NCI-H2081 treated with DMSO at 0.1 percent for 48 hours (cell line): ENCODE measurements around the gene CADPS.
"Not testable (repeated sequence)": the region's sequence is repeated elsewhere in the genome, so short reads cannot be mapped to it uniquely, and the experiment has no call there.

Experiments
- DNase-seq: peaks from one replicate; lab custom pipeline; 2025; lab: John Stamatoyannopoulos, UW

The CADPS gene

GRCh38 chr3:62592408-62592807, 282.8 kb downstream of the CADPS start:
- no peak for DNase-seq

- DNase-seq, result no peak
Measured at GRCh38 chr3:62589078-62589477, 286.1 kb downstream of the CADPS start.

DNA sequence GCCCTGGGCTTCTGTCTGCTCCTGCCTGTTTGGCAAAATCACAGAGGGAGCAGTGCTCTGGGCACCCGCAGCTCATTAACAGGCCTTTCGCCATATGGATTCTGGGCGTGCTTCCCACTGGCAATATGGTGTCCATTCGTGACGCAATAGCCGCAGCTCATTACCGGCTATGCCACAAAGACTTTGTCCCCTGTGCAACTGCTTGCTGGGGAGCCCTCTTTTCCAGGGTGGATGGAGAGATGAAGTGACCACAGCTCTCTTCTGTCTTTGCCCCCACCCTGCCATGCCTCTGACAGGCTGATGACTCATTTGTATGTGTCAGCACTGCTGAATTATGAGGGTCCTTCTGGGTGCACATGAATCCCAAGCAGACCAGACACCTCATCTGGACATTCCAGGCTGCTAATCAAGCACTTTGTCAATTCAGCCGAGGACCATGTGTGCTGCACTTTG, 287.6 kb downstream of the CADPS start:
- no peak for DNase-seq

DNA sequence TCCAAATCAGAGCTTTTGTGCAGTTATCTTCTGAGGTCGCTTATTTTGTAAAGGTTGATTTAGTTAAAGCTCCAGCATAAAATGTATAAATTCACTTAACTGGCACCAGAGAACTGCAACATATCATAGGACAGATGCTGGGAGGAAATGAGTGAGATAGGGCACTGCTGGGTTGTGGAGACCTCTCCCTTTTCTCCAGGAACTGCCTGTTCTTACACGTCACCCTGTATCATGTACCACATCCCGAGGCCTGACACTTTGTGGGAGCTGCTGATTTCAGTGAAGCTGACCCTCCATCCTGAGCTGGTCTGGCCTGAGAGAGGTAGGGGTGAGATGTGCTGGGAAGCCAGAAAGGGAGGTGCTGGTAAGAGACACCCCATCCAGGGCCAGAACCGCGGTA, 288.0 kb downstream of the CADPS start:
- DNase-seq, result no peak

- no peak for DNase-seq
Measured at GRCh38 chr3:62586356-62586755, 288.9 kb downstream of the CADPS start.

GRCh38 chr3:62585861-62586260, 289.4 kb downstream of the CADPS start:
- no peak for DNase-seq

DNA sequence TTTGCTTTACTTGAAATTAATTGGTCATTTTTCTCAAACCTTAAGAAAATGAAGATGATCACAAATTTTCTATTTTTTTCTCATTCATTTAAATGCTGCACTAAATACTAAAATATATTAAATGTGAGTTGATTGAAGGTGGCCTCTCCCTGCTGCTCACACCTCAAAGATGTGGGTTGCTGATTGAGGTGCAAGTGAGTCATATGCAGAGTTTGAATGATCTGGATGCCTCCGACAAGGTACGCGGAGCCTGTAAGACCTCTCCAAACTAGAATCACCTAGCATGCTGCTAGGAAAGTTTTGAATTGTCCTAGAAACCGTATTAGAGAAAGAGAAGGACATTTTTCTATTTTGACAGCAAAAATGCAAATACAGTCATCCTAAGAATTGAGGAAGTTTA, 290.6 kb downstream of the CADPS start:
- no peak for DNase-seq

- no peak for DNase-seq
Measured at GRCh38 chr3:62582495-62583172, 292.6 kb downstream of the CADPS start.

DNA sequence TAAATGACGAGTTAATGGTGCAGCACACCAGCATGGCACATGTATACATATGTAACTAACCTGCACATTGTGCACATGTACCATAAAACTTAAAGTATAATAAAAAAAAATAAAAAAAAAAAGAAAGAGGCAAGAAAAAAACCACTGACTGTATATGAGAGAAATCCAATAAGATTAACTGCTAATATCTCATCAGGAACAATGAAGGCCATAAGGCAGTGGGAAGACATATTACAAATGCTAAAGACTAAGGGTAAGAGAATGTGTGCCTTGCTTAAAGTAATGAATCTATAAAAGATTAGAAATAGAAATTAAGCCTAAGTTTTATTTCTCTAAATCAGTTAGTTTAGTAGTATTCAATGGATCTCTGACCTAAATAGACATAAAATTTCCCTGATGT, 294.7 kb downstream of the CADPS start:
- not testable (repeated sequence) for DNase-seq

DNA sequence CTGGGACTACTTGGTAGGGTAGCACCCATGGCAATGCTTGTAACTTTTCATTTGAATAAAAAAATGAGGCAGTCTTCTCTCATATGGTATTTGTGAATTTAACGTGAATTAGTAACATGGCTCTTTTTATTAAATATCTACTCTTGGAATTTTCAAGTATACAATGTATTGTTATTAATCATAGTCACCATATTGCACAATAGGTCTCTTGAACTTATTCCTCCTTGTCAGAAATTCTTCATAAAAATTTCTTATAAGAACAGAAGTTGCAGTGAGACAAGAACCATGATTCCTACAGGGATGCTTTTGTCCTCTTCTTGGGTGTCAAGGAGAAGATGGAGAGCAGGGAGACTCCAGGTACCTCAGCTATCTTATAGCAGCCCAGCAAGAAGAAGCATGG, 298.1 kb downstream of the CADPS start:
- no peak for DNase-seq

- no peak for DNase-seq
Measured at GRCh38 chr3:62574266-62574898, 300.8 kb downstream of the CADPS start.

DNA sequence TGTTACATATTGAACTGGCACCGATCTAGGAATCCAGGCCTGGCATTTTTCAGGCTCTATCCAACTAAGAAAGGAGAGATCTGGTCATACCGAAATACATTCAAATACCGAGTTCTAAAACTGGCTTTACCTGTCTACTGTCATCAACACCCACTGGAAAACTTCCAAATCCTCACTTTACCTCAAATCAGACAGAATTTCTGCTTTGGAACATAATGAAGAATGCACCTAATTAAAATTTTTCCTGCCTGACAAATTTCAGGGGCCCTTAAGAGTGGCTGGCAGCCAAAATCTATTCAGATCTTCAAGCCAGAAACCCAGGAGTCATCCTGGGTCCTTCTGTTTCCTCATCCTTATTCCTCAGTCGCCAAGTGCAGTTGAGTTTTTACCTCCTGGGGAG, 303.3 kb downstream of the CADPS start:
- no peak for DNase-seq

GRCh38 chr3:62570888-62571287, 304.3 kb downstream of the CADPS start:
- no peak for DNase-seq

GRCh38 chr3:62569609-62570008, 305.6 kb downstream of the CADPS start:
- no peak for DNase-seq

GRCh38 chr3:62567097-62568021, 307.9 kb downstream of the CADPS start:
- no peak for DNase-seq

DNA sequence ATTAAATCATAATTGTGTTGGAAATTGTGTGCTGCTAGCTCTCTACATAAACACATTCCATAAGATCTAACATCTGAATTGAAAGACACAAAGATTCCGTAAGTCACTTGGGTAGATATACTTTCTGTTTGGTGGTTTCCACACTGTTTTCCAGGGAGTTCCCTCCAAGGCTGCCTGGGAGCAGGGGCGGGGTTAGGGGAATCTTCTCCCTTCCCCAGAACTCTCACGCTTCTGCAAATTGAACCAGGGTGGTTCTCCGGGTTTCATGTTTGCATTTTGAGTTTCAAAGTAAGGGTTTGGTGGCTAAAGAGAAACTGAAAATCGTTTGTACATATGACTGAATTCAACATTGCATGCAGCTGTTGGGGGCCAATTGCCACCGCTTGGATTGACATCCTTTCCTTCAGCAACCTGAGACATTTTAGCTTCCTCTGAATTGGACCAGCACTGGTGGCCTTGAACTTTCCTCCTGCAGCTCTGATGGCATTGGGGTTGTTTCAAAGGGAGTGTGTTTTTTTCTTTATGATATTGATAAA, 309.1 kb downstream of the CADPS start:
- DNase-seq, result no peak

DNA sequence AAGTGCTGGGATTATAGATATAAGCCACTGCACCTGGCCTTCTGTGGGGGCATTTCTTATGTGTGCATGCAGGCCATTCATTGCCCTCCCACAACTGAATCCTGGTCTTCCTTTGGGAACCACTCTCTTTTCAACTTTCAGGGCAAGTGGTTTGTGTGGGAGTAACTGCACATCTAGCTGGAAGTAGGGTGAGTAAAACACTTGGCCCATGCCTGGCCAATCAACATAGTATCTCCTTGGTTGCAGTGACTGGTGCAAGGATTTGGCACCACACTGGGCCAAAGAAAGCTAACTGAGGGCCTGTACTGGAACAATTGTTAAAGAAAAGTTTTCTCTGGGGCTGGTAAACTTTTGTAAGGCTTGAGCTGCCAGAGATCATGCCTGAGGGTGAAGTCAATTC, 312.6 kb downstream of the CADPS start:
- DNase-seq, result no peak

DNA sequence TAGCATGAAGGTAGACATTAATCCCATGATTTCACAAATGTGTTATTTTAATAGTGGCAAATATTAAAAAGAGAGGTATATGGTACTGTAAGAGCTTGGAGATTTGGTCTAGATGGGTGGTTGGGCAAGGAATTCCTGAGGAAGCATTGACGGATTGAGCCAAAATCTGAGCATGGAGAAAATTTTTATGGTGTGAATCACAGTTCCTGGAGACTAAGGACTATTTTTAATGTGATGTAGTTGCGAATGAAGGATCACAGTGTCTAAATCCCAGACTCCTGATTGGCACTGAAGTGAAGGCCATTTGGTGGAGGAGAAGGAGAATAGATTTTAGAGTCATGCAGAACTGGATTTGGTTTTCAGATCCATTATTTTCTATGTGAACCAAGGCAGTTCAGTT, 313.2 kb downstream of the CADPS start:
- no peak for DNase-seq

DNA sequence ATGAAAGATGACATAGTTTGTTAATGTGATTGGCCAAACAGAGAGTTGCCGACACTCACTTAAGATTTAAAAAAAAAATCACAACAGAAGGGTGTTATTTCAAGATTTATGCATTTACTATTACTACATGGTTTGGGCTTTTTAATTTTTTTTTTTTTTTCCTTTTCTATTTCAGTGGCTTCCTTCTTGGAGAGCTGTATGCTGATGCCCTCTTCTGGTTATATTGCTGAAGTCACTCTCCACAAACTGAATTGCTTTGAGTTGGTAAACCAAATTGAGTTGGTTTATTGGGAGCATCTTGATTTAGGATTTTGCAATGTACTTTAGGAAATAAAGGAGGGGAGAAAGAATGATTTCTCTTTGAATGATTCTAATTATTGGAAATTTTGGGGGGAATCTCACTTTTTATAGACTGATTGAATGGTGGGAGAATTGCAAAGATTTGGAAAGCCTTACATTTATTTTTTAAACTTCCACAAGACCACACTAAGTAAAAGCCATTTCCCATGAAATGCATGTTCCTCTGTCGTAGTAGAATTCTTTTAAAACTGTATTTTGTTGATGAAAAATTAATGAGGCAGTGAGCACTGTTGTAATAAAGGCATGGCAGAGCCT, 315.3 kb downstream of the CADPS start:
- DNase-seq, result no peak

DNA sequence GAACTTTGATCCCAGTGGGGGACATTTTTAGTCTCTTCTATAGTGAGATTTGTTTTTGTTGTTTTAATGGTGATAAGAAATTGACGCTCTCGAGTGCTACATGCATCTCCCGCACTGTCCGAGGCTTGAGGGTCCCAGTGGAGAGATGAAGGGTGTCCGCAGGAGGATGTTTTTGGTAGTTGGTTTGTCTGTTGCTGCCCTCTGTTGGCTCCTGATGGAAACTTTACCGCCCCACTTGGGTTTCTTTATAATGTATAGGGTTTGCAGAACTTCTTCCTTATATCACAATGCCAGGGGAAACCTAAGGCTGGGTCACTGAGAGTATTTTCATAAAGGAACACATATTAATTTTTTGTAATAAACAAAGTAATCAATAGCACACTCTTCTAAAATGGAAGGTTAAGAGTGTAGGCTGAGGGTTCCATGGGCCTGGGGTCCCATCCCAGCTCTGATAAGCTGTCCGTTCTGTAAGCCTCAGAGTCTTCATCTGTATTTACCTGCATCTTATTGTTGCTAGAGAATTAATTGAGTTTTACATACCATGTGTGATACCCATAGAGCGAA, 316.6 kb downstream of the CADPS start:
- DNase-seq, result no peak

DNA sequence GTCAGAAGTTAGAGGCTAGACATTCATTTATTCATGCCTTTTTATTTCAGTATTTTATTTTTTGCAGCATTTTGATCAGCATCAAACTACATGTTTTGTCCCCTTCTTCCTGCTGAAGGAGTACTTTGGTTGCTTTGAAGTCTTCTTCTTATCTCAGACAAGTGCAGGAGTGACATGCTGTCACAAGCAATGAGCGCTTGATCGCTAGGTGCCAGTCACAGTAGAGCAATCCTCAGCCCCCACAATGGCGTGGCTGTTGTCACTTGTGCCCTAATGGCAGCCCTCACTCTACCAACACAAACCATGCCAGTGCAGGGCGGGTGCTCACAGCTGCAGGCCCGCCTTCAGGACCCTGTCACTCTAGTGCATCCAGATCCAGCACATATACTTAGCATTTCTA, 317.2 kb downstream of the CADPS start:
- no peak for DNase-seq

DNA sequence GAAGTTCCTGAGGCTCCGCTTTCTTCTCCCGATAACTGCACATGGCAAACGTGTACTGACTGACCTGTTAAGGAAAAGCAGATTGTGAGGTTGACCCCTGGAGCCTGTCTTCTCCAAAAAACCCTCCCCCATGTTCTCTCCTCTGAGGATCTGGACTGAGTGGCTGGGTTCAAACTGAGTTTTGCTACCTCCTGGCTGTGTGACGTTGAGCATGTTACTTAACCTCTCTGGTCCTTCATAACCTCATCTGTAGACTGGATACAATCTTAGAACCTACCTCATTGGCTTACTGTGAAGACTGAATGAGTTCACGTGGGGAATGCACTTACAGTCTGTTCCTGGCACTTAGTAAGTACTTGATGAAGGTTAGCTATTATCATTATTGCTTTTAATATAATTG, 317.8 kb downstream of the CADPS start:
- no peak for DNase-seq
